Calu3 (cell line): Measurements from ENCODE around the gene IQCK. TPM values are rescaled to one million over a fixed set of nuclear protein-coding genes. Genes with fewer than 3 reads are reported as not detected.

Experiments used
- BruUV-seq: library from RNA; stranded (reverse); fragments of 400-500 nt; replicated peaks from 2 replicates; lab custom pipeline; 2021; lab: Mats Ljungman, UMichigan
- CTCF ChIA-PET: fragments of 300-600 bp; sonication (Branson Sonifier 250); formaldehyde crosslinking; loops from one replicate; lab custom pipeline; 2022; ENCODE audit warnings: antibody characterized with exemption; lab: Charles Lee
- DNase-seq: peaks from one replicate; pipeline ENCODE4 v3.0.0; 2022
- H3K27ac Mint-ChIP-seq: one replicate; pipeline ENCODE4 v1.8.0; 2022; ENCODE audit warnings: mixed read lengths; ENCODE audit not compliant: unreplicated experiment
- H3K27me3 Mint-ChIP-seq: one replicate; pipeline ENCODE4 v1.8.0; 2022; ENCODE audit warnings: mixed read lengths; ENCODE audit not compliant: unreplicated experiment
- H3K36me3 Mint-ChIP-seq: one replicate; pipeline ENCODE4 v1.8.0; 2022; ENCODE audit warnings: mild to moderate bottlenecking, moderate library complexity, mixed read lengths; ENCODE audit not compliant: insufficient read depth, unreplicated experiment
- H3K4me1 Mint-ChIP-seq: one replicate; pipeline ENCODE4 v1.8.0; 2022; ENCODE audit warnings: mild to moderate bottlenecking, low read depth, mixed read lengths; ENCODE audit not compliant: unreplicated experiment
- H3K4me3 Mint-ChIP-seq: one replicate; pipeline ENCODE4 v1.8.0; 2022; ENCODE audit warnings: mild to moderate bottlenecking, low read depth, moderate library complexity, mixed read lengths; ENCODE audit not compliant: unreplicated experiment
- H3K9me3 Mint-ChIP-seq: one replicate; pipeline ENCODE4 v1.8.0; 2022; ENCODE audit warnings: low read depth, mixed read lengths; ENCODE audit not compliant: unreplicated experiment
- CTCF ChIP-seq: fragments of 200-600 bp; IDR thresholded peaks from one replicate; pipeline ENCODE4 v1.8.0; 2022; ENCODE audit warnings: antibody characterized with exemption; ENCODE audit not compliant: unreplicated experiment
- intact Hi-C: fragments of 100-400 bp; cut with micrococcal nuclease; formaldehyde crosslinking; loops from one replicate; pipeline ENCODE4 v1.10.0; 2022; ENCODE audit not compliant: unreplicated experiment
- total RNA-seq: library from RNA; stranded (reverse); gene quantifications from 2 replicates; pipeline ENCODE4 v1.2.3, GENCODE V29; 2022

IQCK gene
- total RNA-seq, 1 experiment from 2014 or later: 42.5 TPM

- H3K4me3 Mint-ChIP-seq: no peak overlapping the region
- intact Hi-C loops: no loop called here
- TF ChIP-seq CTCF: no peak
- DNase-seq: no peak
- no TSS peak for BruUV-seq
- H3K36me3 Mint-ChIP-seq: no peaks in the 10 kb centered on the region
- no peak overlapping the region for H3K27ac Mint-ChIP-seq
- H3K9me3 Mint-ChIP-seq: no peaks in the 10 kb centered on the region
- no peaks in the 10 kb centered on the region for H3K27me3 Mint-ChIP-seq
- H3K4me1 Mint-ChIP-seq: no peaks in the 10 kb centered on the region
- CTCF ChIA-PET: no interaction called here
These were observed 124.5 kb downstream of the IQCK start for GRCh38 chr16:19842426-19843157.

GRCh38 chr16:19843371-19843770 is 125.3 kb downstream of the IQCK start:
- H3K9me3 Mint-ChIP-seq: no peaks in the 10 kb centered on the region
- H3K27ac Mint-ChIP-seq: no peak overlapping the region
- DNase-seq: no peak
- intact Hi-C loops: no loop called here
- no peak for TF ChIP-seq CTCF
- H3K4me1 Mint-ChIP-seq: no peaks in the 10 kb centered on the region
- H3K36me3 Mint-ChIP-seq: no peaks in the 10 kb centered on the region
- BruUV-seq: no TSS peak
- H3K27me3 Mint-ChIP-seq: no peaks in the 10 kb centered on the region
- CTCF ChIA-PET: no interaction called here
- no peak overlapping the region for H3K4me3 Mint-ChIP-seq

GRCh38 chr16:19844945-19845641 is 127.0 kb downstream of the IQCK start:
- DNase-seq: no peak
- H3K4me1 Mint-ChIP-seq: no peaks in the 10 kb centered on the region
- H3K36me3 Mint-ChIP-seq: no peaks in the 10 kb centered on the region
- no peaks in the 10 kb centered on the region for H3K27me3 Mint-ChIP-seq
- no TSS peak for BruUV-seq
- H3K9me3 Mint-ChIP-seq: no peaks in the 10 kb centered on the region
- intact Hi-C loops: no loop called here
- H3K4me3 Mint-ChIP-seq: no peak overlapping the region
- TF ChIP-seq CTCF: no peak
- CTCF ChIA-PET: no interaction called here
- no peak overlapping the region for H3K27ac Mint-ChIP-seq

- DNase-seq: no peak
- no peaks in the 10 kb centered on the region for H3K4me1 Mint-ChIP-seq
- no peak overlapping the region for H3K27ac Mint-ChIP-seq
- BruUV-seq: no TSS peak
- no peaks in the 10 kb centered on the region for H3K9me3 Mint-ChIP-seq
- intact Hi-C loops: no loop called here
- CTCF ChIA-PET: no interaction called here
- no peaks in the 10 kb centered on the region for H3K27me3 Mint-ChIP-seq
- TF ChIP-seq CTCF: no peak
- H3K4me3 Mint-ChIP-seq: no peak overlapping the region
- H3K36me3 Mint-ChIP-seq: peaks cover 7% of the 10 kb centered on the region
These were observed 128.4 kb downstream of the IQCK start for GRCh38 chr16:19846436-19846835.
